GM23338 (cell line): ENCODE data around the gene LRP1B. TPM values are rescaled to one million over a fixed set of nuclear protein-coding genes. Genes with fewer than 3 reads are reported as not detected.

Source experiments
- ATAC-seq: fragments of 200-7000 bp; cut with Tn5 transposase; 3 replicates; pipeline ENCODE4 v1.9.1; 2020
- DNase-seq: peaks from one replicate; pipeline ENCODE4 v3.0.0-alpha.2; 2015; ENCODE audit warnings: low spot score
- H2AFZ ChIP-seq: fragments of 200-600 bp; sonication (generic); 2 replicates; pipeline ENCODE4 v1.8.0; 2016; ENCODE audit warnings: antibody characterized with exemption, mild to moderate bottlenecking, moderate library complexity
- H3F3A ChIP-seq: fragments of 200-600 bp; sonication (generic); replicated peaks from 2 replicates; pipeline ENCODE4 v1.8.0; 2017; ENCODE audit warnings: antibody characterized with exemption, mixed run types, low read depth
- H3K27ac ChIP-seq: fragments of 200-600 bp; sonication (generic); 2 replicates; pipeline ENCODE4 v1.6.1; 2016; ENCODE audit warnings: low read depth
- H3K27me3 ChIP-seq: fragments of 200-600 bp; sonication (generic); 2 replicates; pipeline ENCODE4 v1.8.0; 2016; ENCODE audit warnings: mild to moderate bottlenecking, mixed run types, moderate library complexity; ENCODE audit not compliant: insufficient read depth
- H3K36me3 ChIP-seq: fragments of 200-600 bp; sonication (generic); 2 replicates; pipeline ENCODE4 v1.8.0; 2016; ENCODE audit warnings: mild to moderate bottlenecking; ENCODE audit not compliant: insufficient read depth
- H3K4me1 ChIP-seq: fragments of 200-600 bp; sonication (generic); 2 replicates; pipeline ENCODE4 v1.8.0; 2016; ENCODE audit warnings: mild to moderate bottlenecking, moderate library complexity; ENCODE audit not compliant: insufficient read depth
- H3K4me2 ChIP-seq: fragments of 200-600 bp; sonication (generic); 2 replicates; pipeline ENCODE4 v1.7.1; 2017; ENCODE audit warnings: mixed run types
- H3K4me3 ChIP-seq: fragments of 200-600 bp; sonication (generic); 2 replicates; pipeline ENCODE4 v1.6.1; 2016; ENCODE audit warnings: mixed run types
- H3K79me2 ChIP-seq: fragments of 200-600 bp; sonication (generic); replicated peaks from 2 replicates; pipeline ENCODE4 v1.8.0; 2017; ENCODE audit warnings: mild to moderate bottlenecking; ENCODE audit not compliant: insufficient read depth
- H3K9me2 ChIP-seq: fragments of 200-600 bp; sonication (generic); 2 replicates; pipeline ENCODE4 v1.8.0; 2017; ENCODE audit not compliant: insufficient read depth
- H4K20me1 ChIP-seq: fragments of 200-600 bp; sonication (generic); replicated peaks from 2 replicates; pipeline ENCODE4 v1.8.0; 2017; ENCODE audit warnings: mild to moderate bottlenecking; ENCODE audit not compliant: insufficient read depth
- H3K27ac Mint-ChIP-seq: 2 replicates; pipeline ENCODE4 v1.8.0; 2020; ENCODE audit warnings: inconsistent platforms, mild to moderate bottlenecking, moderate library complexity, mixed read lengths
- H3K27me3 Mint-ChIP-seq: 3 replicates; pipeline ENCODE4 v1.8.0; 2022; ENCODE audit warnings: low read depth, mild to moderate bottlenecking, moderate library complexity, mixed read lengths, inconsistent platforms; ENCODE audit not compliant: insufficient read depth, poor library complexity
- H3K36me3 Mint-ChIP-seq: 3 replicates; pipeline ENCODE4 v1.8.0; 2021; ENCODE audit warnings: low read depth, mild to moderate bottlenecking, inconsistent platforms, moderate library complexity, mixed read lengths
- H3K4me1 Mint-ChIP-seq: 3 replicates; pipeline ENCODE4 v1.8.0; 2020; ENCODE audit warnings: mild to moderate bottlenecking, inconsistent platforms, mixed read lengths
- H3K4me3 Mint-ChIP-seq: 3 replicates; pipeline ENCODE4 v1.8.0; 2021; ENCODE audit warnings: moderate library complexity, mild to moderate bottlenecking, inconsistent platforms, mixed read lengths
- H3K9me3 Mint-ChIP-seq: 3 replicates; pipeline ENCODE4 v1.8.0; 2020; ENCODE audit warnings: moderate library complexity, mild to moderate bottlenecking, inconsistent platforms, mixed read lengths
- CREB1 ChIP-seq: fragments of 250-450 bp; sonication (Bioruptor Pico); IDR thresholded peaks from 2 replicates; pipeline ENCODE4 v1.5.0; 2020; ENCODE audit warnings: low read depth, mild to moderate bottlenecking, moderate library complexity
- CTCF ChIP-seq, 2 experiments: fragments of 200-600 bp in 1 of 2; sonication (generic) in 1 of 2; conservative IDR thresholded peaks; 2 replicates each; pipeline versions ENCODE4 v1.5.1 to v1.6.1; 2016 to 2017; ENCODE audit warnings: antibody characterized with exemption in 2 of 2, low read depth in 2 of 2, mild to moderate bottlenecking in 2 of 2, moderate library complexity in 1 of 2
- ETS1 ChIP-seq: IDR thresholded peaks from 2 replicates; pipeline ENCODE4 v1.6.1; 2016; ENCODE audit warnings: antibody characterized with exemption
- EZH2 ChIP-seq: fragments of 200-600 bp; sonication (generic); IDR thresholded peaks from one replicate; pipeline ENCODE4 v1.8.0; 2017; ENCODE audit warnings: antibody characterized with exemption, mild to moderate bottlenecking, low read depth; ENCODE audit not compliant: unreplicated experiment
- EZH2phosphoT487 ChIP-seq: fragments of 200-600 bp; sonication (generic); IDR thresholded peaks from one replicate; pipeline ENCODE4 v1.8.1; 2018; ENCODE audit warnings: antibody characterized with exemption; ENCODE audit not compliant: unreplicated experiment
- JUNB ChIP-seq: IDR thresholded peaks from one replicate; pipeline ENCODE4 v1.6.1; 2016; ENCODE audit warnings: antibody characterized with exemption; ENCODE audit not compliant: unreplicated experiment
- NANOG ChIP-seq: IDR thresholded peaks from 2 replicates; pipeline ENCODE4 v1.6.1; 2016; ENCODE audit warnings: antibody characterized with exemption, borderline replicate concordance
- POLR2AphosphoS5 ChIP-seq: IDR thresholded peaks from 2 replicates; pipeline ENCODE4 v1.6.1; 2016; ENCODE audit warnings: antibody characterized with exemption, low read depth
- REST ChIP-seq: IDR thresholded peaks from one replicate; pipeline ENCODE4 v1.6.1; 2018; ENCODE audit warnings: antibody characterized with exemption; ENCODE audit not compliant: unreplicated experiment
- STAT1 ChIP-seq: IDR thresholded peaks from one replicate; pipeline ENCODE4 v1.6.1; 2016; ENCODE audit warnings: antibody characterized with exemption; ENCODE audit not compliant: unreplicated experiment
- ZNF114 ChIP-seq: fragments of 250-450 bp; sonication (Bioruptor Pico); IDR thresholded peaks from 2 replicates; pipeline ENCODE4 v1.5.0; 2020; ENCODE audit warnings: mild to moderate bottlenecking, moderate library complexity
- ZNF331 ChIP-seq: fragments of 250-450 bp; sonication (Bioruptor Pico); IDR thresholded peaks from 2 replicates; pipeline ENCODE4 v1.5.0; 2020; ENCODE audit warnings: low read depth, mild to moderate bottlenecking, moderate library complexity
- ZNF462 ChIP-seq: fragments of 250-450 bp; sonication (Bioruptor Pico); IDR thresholded peaks from 2 replicates; pipeline ENCODE4 v1.5.0; 2020; ENCODE audit warnings: mild to moderate bottlenecking, moderate library complexity
- polyA plus RNA-seq: library from polyadenylated mRNA; unstranded; fragments of >200 nt; fragmentation: Nextera tagmentation; extraction: Ambion mirVana; gene quantifications from 2 replicates; pipeline ENCODE4 v1.2.1, GENCODE V29; 2016
- total RNA-seq: library from RNA; depleted of rRNA; stranded (reverse); fragments of >200 nt; shearing (Covaris generic); gene quantifications from 2 replicates; pipeline ENCODE4 v1.2.3, GENCODE V29; 2014

Gene LRP1B
- total and polyA plus RNA-seq, 2 experiments from 2014 or later: 0.15 to 0.97 TPM

GRCh38 chr2:140662504-140662903 lies 1468.3 kb downstream of the LRP1B start:
- no peak overlapping the region for H2AFZ ChIP-seq
- no peaks in the 10 kb centered on the region for H4K20me1 ChIP-seq
- H3K4me3 Mint-ChIP-seq: no peak overlapping the region
- H3K36me3 Mint-ChIP-seq: no peaks in the 10 kb centered on the region
- H3K4me2 ChIP-seq: no peak overlapping the region
- no peaks in the 10 kb centered on the region for H3K79me2 ChIP-seq
- H3F3A ChIP-seq: no peaks in the 10 kb centered on the region
- DNase-seq (no peak), ATAC-seq (no peak)
- H3K4me3 ChIP-seq: no peak overlapping the region
- TF ChIP-seq ZNF462: no peak
- no peak for TF ChIP-seq CTCF (conservative IDR thresholded peaks at IDR 0.05; ENCODE audit: low read depth in 2 of 2)
- no peak for TF ChIP-seq NANOG
- TF ChIP-seq ZNF114: no peak
- TF ChIP-seq CREB1 (CRISPR knock-in tag): no peak
- no peak for TF ChIP-seq EZH2
- TF ChIP-seq STAT1: no peak
- TF ChIP-seq ETS1: no peak
- no peak for TF ChIP-seq REST
- no peak for TF ChIP-seq POLR2AphosphoS5
- no peak for TF ChIP-seq ZNF331 (CRISPR knock-in tag)
- TF ChIP-seq JUNB: no peak
- TF ChIP-seq EZH2phosphoT487: no peak
- no peaks in the 10 kb centered on the region for H3K9me3 Mint-ChIP-seq
- H3K9me2 ChIP-seq: no peaks in the 10 kb centered on the region
- no peaks in the 10 kb centered on the region for H3K27me3 ChIP-seq
- no peaks in the 10 kb centered on the region; the same call in 2 of the 3 replicates for H3K4me1 Mint-ChIP-seq
- H3K4me1 ChIP-seq: no peaks in the 10 kb centered on the region
- H3K36me3 ChIP-seq: no peaks in the 10 kb centered on the region
- no peak overlapping the region for H3K27ac ChIP-seq
- no peaks in the 10 kb centered on the region for H3K27me3 Mint-ChIP-seq
- H3K27ac Mint-ChIP-seq: no peak overlapping the region
